HG02938 (cell line): ENCODE measurements around the gene DCDC2C.

Source experiments
- ATAC-seq: cut with Tn5 transposase; IDR thresholded peaks from one replicate; pipeline ENCODE4 v1.9.1; 2021; ENCODE audit warnings: mild to moderate bottlenecking, moderate library complexity; ENCODE audit not compliant: unreplicated experiment

Gene DCDC2C

GRCh38 chr2:3742743-3743508 is 39.6 kb downstream of the DCDC2C start:
- ATAC-seq: no peak

GRCh38 chr2:3743951-3744555 is 40.7 kb downstream of the DCDC2C start:
- no peak for ATAC-seq

GRCh38 chr2:3745920-3746319 is 42.5 kb downstream of the DCDC2C start:
- ATAC-seq: no peak

- no peak for ATAC-seq
These were observed 43.8 kb downstream of the DCDC2C start for GRCh38 chr2:3747032-3747654.

- no peak for ATAC-seq
These were observed 44.5 kb downstream of the DCDC2C start for GRCh38 chr2:3747826-3748225.

- no peak for ATAC-seq
These were observed 45.8 kb downstream of the DCDC2C start for GRCh38 chr2:3749201-3749600.

- no peak for ATAC-seq
These were observed 47.9 kb downstream of the DCDC2C start for GRCh38 chr2:3751251-3751650.

- no peak for ATAC-seq
These were observed 48.4 kb downstream of the DCDC2C start for GRCh38 chr2:3751806-3752205.

GRCh38 chr2:3752376-3752775 is 49.0 kb downstream of the DCDC2C start:
- ATAC-seq: no peak

GRCh38 chr2:3753561-3753960 is 50.2 kb downstream of the DCDC2C start:
- ATAC-seq: no peak

GRCh38 chr2:3754280-3754679 is 50.9 kb downstream of the DCDC2C start:
- no peak for ATAC-seq

GRCh38 chr2:3754795-3755194 is 51.4 kb downstream of the DCDC2C start:
- no peak for ATAC-seq

GRCh38 chr2:3755277-3755676 is 51.9 kb downstream of the DCDC2C start:
- ATAC-seq: no peak

- no peak for ATAC-seq
These were observed 52.9 kb downstream of the DCDC2C start for GRCh38 chr2:3756306-3756705.

- ATAC-seq: no peak
These were observed 55.5 kb downstream of the DCDC2C start for GRCh38 chr2:3758906-3759305.

GRCh38 chr2:3759331-3759730 is 56.0 kb downstream of the DCDC2C start:
- ATAC-seq: no peak

- no peak for ATAC-seq
These were observed 56.4 kb downstream of the DCDC2C start for GRCh38 chr2:3759761-3760160.

GRCh38 chr2:3761272-3761671 is 57.9 kb downstream of the DCDC2C start:
- ATAC-seq: no peak

- ATAC-seq: no peak
These were observed 59.5 kb downstream of the DCDC2C start for GRCh38 chr2:3762771-3763447.

- ATAC-seq: no peak
These were observed 63.4 kb downstream of the DCDC2C start for GRCh38 chr2:3766824-3767223.

- ATAC-seq: no peak
These were observed 65.8 kb downstream of the DCDC2C start for GRCh38 chr2:3768960-3769765.
